Keratinocyte (primary cell): ENCODE measurements around the gene SERTAD2.

ENCODE experiments used
- EZH2 ChIP-seq: IDR thresholded peaks from one replicate; pipeline ENCODE4 v1.6.1; 2012; ENCODE audit warnings: inconsistent platforms, mild to moderate bottlenecking, low read length, moderate library complexity
- TF ChIP-seq, protein P1 (sequence below), 3 experiments: IDR thresholded peaks in 1 of 3; conservative IDR thresholded peaks in 1 of 3; optimal IDR thresholded peaks in 1 of 3; 2 replicates in 2 of 3; 3 replicates in 1 of 3; pipeline versions ENCODE3 to v1.5.1; 2011; ENCODE audit warnings: low read length in 3 of 3, mild to moderate bottlenecking in 3 of 3, moderate library complexity in 2 of 3, control low read depth in 1 of 3, inconsistent platforms in 1 of 3; ENCODE audit not compliant: insufficient read depth in 2 of 3; ENCODE audit errors: extremely low read depth in 1 of 3

DNA sequence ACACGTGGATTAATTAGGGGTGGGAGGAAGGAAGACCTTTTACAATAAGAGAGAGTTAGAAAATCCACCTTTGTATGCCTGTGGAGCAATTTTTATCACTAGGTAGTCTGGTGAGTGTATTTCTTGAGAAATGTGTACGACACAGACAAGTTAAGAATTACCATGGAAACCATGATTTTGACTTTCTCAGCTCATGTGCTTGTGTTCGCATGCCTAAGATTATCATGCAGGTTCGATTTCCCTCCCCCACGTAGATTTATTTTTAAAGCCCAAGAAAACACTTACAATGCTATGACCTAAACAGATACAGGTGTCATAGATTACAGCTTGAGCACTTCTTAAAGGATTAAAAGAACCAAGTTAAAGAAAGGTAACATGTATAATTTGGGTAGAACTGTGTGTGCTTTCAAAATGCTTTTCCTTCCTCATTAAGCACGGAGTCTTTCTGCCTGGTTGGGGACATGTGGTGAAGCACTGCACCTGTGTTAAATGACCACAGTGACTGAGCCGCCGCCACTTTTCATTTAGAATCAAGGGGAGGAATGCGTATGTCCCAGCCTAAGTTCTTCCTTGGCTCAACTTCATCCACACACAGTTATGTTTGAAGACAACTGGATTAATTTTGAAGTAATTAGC is 16.6 kb downstream of the SERTAD2 start:
- TF ChIP-seq, protein P1, sequence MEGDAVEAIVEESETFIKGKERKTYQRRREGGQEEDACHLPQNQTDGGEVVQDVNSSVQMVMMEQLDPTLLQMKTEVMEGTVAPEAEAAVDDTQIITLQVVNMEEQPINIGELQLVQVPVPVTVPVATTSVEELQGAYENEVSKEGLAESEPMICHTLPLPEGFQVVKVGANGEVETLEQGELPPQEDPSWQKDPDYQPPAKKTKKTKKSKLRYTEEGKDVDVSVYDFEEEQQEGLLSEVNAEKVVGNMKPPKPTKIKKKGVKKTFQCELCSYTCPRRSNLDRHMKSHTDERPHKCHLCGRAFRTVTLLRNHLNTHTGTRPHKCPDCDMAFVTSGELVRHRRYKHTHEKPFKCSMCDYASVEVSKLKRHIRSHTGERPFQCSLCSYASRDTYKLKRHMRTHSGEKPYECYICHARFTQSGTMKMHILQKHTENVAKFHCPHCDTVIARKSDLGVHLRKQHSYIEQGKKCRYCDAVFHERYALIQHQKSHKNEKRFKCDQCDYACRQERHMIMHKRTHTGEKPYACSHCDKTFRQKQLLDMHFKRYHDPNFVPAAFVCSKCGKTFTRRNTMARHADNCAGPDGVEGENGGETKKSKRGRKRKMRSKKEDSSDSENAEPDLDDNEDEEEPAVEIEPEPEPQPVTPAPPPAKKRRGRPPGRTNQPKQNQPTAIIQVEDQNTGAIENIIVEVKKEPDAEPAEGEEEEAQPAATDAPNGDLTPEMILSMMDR (optimal IDR thresholded peaks at IDR 0.05 in 1 of 3, IDR thresholded peaks at IDR 0.05 in 1 of 3, conservative IDR thresholded peaks at IDR 0.05 in 1 of 3; ENCODE audit: extremely low read depth in 1 of 3, insufficient read depth in 2 of 3, low read length in 3 of 3), result no peak
- TF ChIP-seq EZH2, result no peak
